NOMO-1 (cell line): ENCODE data around the gene S100A12.
A peak's percentile ranks its signal among the peaks of the same experiment; 100 is the strongest.
"Not testable (repeated sequence)": the region's sequence is repeated elsewhere in the genome, so short reads cannot be mapped to it uniquely, and the experiment has no call there.

Experiments
- DNase-seq, 2 experiments: peaks; one replicate each; lab custom pipeline; 2025; ENCODE audit not compliant: unreplicated experiment in 2 of 2; lab: John Stamatoyannopoulos, UW

Gene S100A12

GRCh38 chr1:153375511-153375910 is at the start of gene S100A12:
Gene S100A12 (minus strand): TSS chr1:153375621. CDS start chr1:153374592, 1,029 bp downstream.
- peak; percentile 93 to 96 for DNase-seq

DNA sequence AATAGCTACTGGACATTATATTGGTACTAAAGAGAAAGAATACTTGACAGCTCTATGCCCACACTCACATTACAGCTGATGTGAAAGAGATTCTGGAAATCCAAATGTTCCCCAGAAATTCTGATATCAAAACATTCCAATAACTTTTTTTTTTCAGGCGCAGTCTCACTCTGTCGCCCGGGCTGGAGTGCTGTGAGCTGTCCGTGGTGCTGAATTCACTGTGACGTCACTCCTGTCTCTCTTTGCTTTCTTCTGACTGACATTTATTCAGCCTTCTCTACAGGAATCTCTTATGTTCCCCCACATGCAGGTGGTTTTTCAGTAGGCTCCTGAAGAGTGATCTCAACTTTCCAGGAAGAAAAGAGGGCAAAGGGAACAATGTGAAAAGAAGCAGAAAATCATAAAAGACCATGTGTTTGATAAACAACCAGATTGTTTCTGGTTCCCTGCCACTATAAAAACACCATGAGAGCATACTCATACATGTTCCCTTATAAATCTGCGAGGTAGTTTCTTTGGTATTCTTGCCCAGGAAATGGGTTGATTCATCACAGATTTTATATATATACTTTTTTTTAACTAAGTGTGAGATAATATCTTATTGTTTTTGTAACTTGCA is 47.1 kb upstream of the S100A12 start:
- peak in 1 of 2 experiments; percentile 55 for DNase-seq

- DNase-seq: no peak
These were observed 44.9 kb upstream of the S100A12 start for GRCh38 chr1:153420306-153420705.

- DNase-seq: not testable (repeated sequence)
These were observed 44.0 kb upstream of the S100A12 start for GRCh38 chr1:153419436-153419793.

GRCh38 chr1:153418758-153419435 is 43.5 kb upstream of the S100A12 start:
- DNase-seq: not testable (repeated sequence)

GRCh38 chr1:153417136-153417888 is 41.9 kb upstream of the S100A12 start:
- DNase-seq: no peak

DNA sequence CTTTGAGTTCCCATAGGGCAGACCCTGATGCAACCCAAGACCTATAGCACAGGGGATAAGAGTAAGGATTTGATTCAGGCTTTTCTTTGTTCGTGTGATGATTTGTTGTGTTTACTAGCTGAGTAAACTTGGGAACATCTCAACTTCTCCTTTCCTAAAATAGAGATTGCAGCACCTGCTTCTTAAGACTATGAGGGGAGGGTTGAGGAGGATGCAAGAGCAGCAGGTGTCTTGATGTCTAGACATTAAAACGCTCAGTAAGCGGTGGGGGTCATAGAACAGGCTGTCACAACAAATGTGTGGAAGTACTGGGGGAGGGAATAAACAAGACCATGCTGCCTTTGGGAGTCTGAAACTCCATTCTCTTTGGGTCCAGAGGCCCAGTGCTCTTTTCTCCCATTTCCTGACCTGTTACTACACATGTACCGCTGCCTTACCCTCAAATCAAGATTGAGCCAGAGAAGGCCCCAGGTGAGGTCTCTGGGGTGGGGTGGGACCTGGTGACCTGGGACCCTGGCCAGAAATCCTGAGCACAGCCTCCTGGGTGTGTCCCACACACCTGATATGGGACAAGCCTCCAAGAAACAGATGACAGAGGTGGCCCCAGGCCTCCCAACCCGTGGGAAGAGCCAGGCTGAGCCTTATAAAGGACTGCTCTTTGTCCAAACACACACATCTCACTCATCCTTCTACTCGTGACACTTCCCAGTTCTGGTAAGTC is 40.6 kb upstream of the S100A12 start, which contains the start of gene S100A7A:
S100A7A (plus strand) TSS at position 671 of the 721 bp plus-strand sequence. CDS start 1,563 bp downstream, outside the sequence.
- DNase-seq: no peak

DNA sequence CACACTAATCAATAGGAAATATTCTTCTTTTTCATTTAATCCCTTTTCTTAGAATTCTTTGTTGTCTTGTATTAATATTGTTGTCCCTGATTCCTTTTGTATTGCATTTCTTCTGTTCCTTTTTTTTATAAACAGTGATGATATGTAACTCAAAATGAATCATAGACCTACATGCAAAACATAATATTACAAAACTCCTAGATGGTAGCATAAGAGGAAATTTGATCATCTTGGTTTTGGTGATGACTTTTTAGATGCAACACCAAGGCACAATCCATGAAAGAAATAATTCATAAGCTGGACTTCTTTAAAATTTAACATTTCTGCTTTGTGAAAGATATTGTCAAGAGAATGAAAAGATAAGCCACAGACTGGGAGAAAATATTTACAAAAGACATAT is 38.5 kb upstream of the S100A12 start:
- not testable (repeated sequence) for DNase-seq

- DNase-seq: not testable (repeated sequence)
These were observed 31.9 kb upstream of the S100A12 start for GRCh38 chr1:153407274-153407673.

DNA sequence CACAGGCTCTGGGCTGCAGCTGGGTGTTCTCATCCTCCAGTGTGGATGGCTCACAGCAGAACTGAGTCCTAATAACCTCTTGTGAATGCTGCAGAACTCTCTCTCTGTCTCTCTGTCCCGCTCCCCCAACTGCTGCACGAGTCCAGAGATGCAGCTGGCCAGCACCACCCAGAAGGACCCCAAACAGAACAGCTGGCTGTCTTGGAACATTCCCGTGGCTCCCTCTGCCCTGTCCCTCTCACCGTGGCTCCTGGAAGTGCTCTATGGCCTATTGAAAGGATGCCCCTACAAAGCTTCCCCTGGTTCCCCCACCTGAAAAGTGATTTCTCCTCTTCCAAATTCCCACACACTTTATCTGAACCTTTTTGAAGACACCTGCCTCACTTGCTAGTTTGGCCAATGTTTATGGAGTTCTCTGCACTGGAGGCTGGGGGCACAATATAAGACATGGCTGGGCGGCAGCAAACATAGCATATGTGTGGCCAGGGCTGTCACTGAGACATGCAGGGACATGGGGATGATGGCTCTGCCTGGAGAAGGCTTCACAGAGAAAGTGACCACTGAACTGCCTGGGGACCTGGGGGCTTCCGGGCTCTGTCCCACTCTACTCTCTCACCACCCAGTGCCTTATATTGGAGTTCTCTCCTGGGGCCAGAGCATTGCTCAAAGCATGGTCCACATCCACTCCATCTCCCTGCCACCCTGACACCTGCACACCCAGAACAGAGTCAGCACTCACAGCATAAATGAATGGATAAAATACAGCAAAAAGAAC is 30.6 kb upstream of the S100A12 start:
- not testable (repeated sequence) for DNase-seq

GRCh38 chr1:153404768-153405167 is 29.3 kb upstream of the S100A12 start:
- peak; percentile 59 to 62 for DNase-seq

DNA sequence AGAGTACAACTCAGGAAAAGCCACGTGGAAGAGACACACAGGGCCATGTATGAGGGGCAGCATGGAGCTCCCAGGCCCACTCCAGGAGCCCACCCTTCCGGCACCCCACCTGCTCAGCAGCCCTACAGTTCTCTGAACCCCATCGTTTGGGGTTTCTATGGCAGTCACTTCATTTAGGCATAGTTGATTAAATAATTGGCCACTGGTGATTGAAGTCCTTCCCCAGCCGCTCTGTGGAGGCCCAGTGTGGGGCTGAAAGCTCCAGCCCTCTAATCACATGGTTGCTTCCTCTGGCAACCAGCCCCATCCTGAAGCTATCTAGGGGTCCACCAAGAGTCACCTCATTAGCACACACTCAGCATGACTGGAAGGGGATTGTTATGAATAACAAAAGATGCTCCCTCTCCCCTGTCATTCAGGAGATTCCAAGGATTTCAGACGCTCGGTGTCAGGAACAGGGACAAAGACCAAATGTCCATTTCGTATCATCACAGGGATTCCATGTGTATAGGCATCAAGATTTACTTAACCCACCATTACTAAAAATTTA is 28.7 kb upstream of the S100A12 start:
- DNase-seq: no peak

DNA sequence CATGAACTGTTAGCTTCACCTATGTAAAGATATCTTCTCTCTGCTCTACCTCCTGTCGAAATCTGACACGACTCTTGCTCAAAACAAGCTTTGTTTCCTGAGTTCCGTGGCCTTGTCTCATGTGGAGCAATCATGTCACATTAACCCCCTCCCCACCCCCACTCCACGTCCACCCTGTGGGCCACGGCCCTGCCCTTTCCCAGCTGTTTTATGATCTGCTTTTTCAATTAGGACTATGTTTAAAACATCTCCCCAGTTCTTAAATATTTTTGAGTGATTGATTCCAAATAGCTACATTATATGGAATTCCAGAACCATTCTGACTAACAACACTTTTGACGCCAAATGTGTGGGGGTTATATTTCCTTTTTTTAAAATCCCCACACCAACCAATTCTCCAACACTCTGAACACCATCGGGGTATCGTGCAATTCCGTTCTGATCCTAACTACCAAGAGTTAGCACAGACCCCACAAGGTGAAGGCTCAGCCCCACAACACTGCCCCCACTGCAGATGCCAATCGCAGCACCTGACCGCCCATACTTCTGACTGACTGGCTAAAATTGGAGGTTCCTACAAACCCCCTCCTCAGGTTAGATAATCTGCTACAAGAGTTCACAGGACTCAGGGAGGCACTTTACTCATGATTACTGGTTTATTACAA is 28.1 kb upstream of the S100A12 start:
- peak in 1 of 2 experiments; percentile 6 for DNase-seq

DNA sequence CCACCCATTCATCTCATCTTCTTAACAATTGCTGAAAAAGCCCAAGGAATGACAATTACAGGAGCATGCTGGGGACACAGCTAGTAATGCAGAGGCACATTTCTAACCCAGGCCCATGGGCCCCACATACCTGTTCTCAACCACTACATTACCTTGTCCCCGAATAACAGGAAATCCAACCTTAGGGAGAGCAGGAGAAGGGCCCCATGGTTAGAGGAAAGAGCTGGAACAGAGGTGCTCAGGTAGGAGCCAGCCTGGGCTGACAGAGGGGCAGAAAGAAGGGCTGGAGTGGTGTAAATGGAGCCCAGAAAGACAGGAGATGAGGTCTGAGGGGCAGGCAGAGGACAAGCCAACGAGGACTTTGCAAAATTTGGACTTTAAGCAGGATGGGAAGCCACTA is 26.8 kb upstream of the S100A12 start:
- no peak for DNase-seq

GRCh38 chr1:153401461-153401860 is 26.0 kb upstream of the S100A12 start:
- DNase-seq: no peak

DNA sequence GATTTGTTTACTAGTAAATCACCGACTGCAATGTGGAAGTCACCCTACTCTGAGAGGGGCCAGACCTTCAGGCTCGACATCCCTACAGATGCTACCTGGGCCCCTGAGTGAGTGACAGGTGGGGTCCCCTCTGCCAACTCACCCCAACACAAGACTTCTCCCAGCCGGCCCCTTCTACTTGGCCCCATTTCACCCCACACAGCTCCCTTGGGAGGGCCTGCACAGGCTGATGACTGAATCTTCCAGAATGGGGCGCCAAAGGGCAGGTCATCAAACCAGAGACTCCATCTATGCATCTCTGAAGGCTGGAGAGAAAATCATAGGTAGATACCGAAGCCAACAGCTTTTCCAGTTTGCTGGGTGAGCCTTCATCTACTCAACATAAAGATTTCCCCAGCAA is 24.8 kb upstream of the S100A12 start:
- no peak for DNase-seq

DNA sequence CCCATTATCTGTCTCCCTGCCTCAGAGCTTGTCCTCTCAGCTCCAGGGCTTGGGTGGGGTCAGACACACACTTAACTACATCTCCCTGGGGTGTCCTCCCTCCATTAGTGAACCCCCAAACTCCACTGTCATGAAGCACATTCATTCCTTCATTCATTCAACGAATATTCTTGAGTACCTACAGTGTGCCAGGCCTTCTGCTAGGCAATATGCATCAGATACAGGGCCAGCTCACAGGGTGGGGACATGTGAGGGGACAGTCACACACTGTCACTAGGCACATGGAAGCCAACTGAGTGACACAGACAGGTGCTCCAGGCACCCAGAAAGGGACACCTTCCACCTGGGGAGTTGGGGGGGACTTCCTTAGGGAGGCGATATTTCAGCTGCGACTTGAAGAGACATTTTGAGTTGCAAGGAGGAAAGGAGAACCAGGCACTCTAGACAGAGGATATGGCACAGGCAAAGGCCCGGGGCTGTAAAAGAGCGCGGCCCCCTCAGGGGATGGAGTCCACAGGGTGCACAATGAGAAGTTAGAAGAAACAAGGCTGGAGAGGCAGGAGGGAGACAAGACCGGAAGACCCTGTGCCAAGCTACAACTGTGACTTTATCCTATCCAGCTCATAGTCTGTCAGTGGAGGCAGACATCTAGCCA is 24.1 kb upstream of the S100A12 start:
- no peak for DNase-seq

- DNase-seq: no peak
These were observed 22.7 kb upstream of the S100A12 start for GRCh38 chr1:153397924-153398651.
